Lung (tissue), 16 donors: Measurements from ENCODE around the gene SNW1. TPM values are rescaled to one million over a fixed set of nuclear protein-coding genes. Genes with fewer than 3 reads are reported as not detected.

Source experiments
- ATAC-seq: fragments of 200-7000 bp; cut with Tn5 transposase; one replicate; pipeline ENCODE4 v1.9.1; 2020; ENCODE audit warnings: moderate number of reproducible peaks; ENCODE audit not compliant: insufficient read depth, low FRiP score
- DNase-seq, 3 donors: peaks; one replicate each; pipeline ENCODE4 v3.0.0-alpha.2; 2013 to 2017
- H3K27ac ChIP-seq, 2 donors: one replicate each; pipeline ENCODE4 v1.5.1; 2013; ENCODE audit warnings: mild to moderate bottlenecking in 2 of 2, moderate library complexity in 2 of 2, control low read depth in 1 of 2, inconsistent platforms in 1 of 2, low read depth in 1 of 2, low read length in 1 of 2
- H3K27me3 ChIP-seq, 3 donors: one replicate each; pipeline ENCODE4 v1.5.1; 2013; ENCODE audit warnings: low read length in 2 of 3; ENCODE audit not compliant: control insufficient read depth in 3 of 3, insufficient read depth in 3 of 3
- H3K36me3 ChIP-seq, 4 donors: one replicate each; pipeline ENCODE4 v1.5.1; 2013; ENCODE audit warnings: low read length in 4 of 4, mild to moderate bottlenecking in 1 of 4, moderate library complexity in 1 of 4; ENCODE audit not compliant: control insufficient read depth in 4 of 4, insufficient read depth in 4 of 4
- H3K4me1 ChIP-seq, 5 donors: one replicate each; pipeline ENCODE4 v1.5.1; 2013; ENCODE audit warnings: low read length in 5 of 5, mild to moderate bottlenecking in 2 of 5, moderate library complexity in 1 of 5; ENCODE audit not compliant: control insufficient read depth in 5 of 5, insufficient read depth in 5 of 5
- H3K4me3 ChIP-seq: one replicate; pipeline ENCODE4 v1.5.1; 2013; ENCODE audit warnings: mild to moderate bottlenecking, control low read depth, moderate library complexity
- H3K9ac ChIP-seq, 2 donors: one replicate each; pipeline ENCODE4 v1.5.1; 2013; ENCODE audit warnings: low read length in 2 of 2, control low read depth in 1 of 2; ENCODE audit not compliant: insufficient read depth in 1 of 2
- H3K9me3 ChIP-seq, 4 donors: one replicate each; pipeline ENCODE4 v1.5.1; 2013; ENCODE audit warnings: low read length in 3 of 4, mild to moderate bottlenecking in 1 of 4, moderate library complexity in 1 of 4; ENCODE audit not compliant: control insufficient read depth in 4 of 4, insufficient read depth in 3 of 4
- CTCF ChIP-seq: IDR thresholded peaks from 2 replicates; pipeline ENCODE4 v1.5.1; 2012; ENCODE audit warnings: mild to moderate bottlenecking; ENCODE audit errors: control extremely low read depth, extremely low read depth
- WGBS, 2 donors: extraction: QIAGEN DNeasy Blood & Tissue Kit; methylation state at CpG; one replicate each; pipeline ENCODE4 v1.1.7; 2013; 5-methylcytosine and 5-hydroxymethylcytosine counted together
- long read RNA-seq, 5 donors: transcript quantifications; one replicate each; lab custom pipeline, GENCODE V29; 2026
- polyA plus RNA-seq, 2 donors: library from polyadenylated mRNA; stranded (reverse); fragments of 200-250 nt; gene quantifications; one replicate each; pipeline ENCODE4 v1.2.1, GENCODE V29; 2013
- total RNA-seq, 2 donors: library from RNA; depleted of rRNA in 1 of 2; stranded (reverse); fragments of >200 nt in 1 of 2; gene quantifications; one replicate each; pipeline ENCODE4 v1.2.1, GENCODE V29; 2014 to 2021
- donor health status: control.
- donor health status: control.
- donor health status: Bipolar disorder and iron deficiency.
- donor health status: healthy.
- donor health status: DM: yes; HTN: yes; CAD: no.

SNW1 gene
- total RNA-seq (10 to 100 TPM; 54.6 to 86.3 TPM), polyA plus RNA-seq (10 to 100 TPM; 23.9 to 41.1 TPM)
- long read RNA-seq, donor 1, transcript SNW1-205 (13 exons, 1,855 nt), result minor isoform, 5 of 22 reads
- long read RNA-seq, donor 1, transcript SNW1-201 (14 exons, 2,163 nt), result major isoform, 7 of 22 reads
- long read RNA-seq, donor 1, partial matches to known transcripts, result 9 of 22 reads
- long read RNA-seq, donor 1, other reads (novel, unspliced or antisense), result 0 of 22 reads
- long read RNA-seq, donor 2, transcript SNW1-201 (14 exons, 2,163 nt), result major isoform, 5 of 7 reads
- long read RNA-seq, donor 2, partial matches to known transcripts, result 0 of 7 reads
- long read RNA-seq, donor 2, other reads (novel, unspliced or antisense), result 0 of 7 reads
- long read RNA-seq, donor 3, partial matches to known transcripts, result 18 of 19 reads
- long read RNA-seq, donor 3, other reads (novel, unspliced or antisense), result 0 of 19 reads
- long read RNA-seq, donor 4, partial matches to known transcripts, result 0 of 6 reads
- long read RNA-seq, donor 4, other reads (novel, unspliced or antisense), result 0 of 6 reads
- long read RNA-seq, donor 5, transcript SNW1-201 (14 exons, 2,163 nt), result major isoform, 10 of 48 reads
- long read RNA-seq, donor 5, partial matches to known transcripts, result 35 of 48 reads
- long read RNA-seq, donor 5, other reads (novel, unspliced or antisense), result 0 of 48 reads

GRCh38 chr14:77760381-77761204 lies at the start of gene SNW1:
SNW1 (minus strand) TSS chr14:77761156; CDS start chr14:77761127, 29 bp downstream.
- peaks cover 0 to 16% (median 9%) of the 10 kb centered on the region in 5 donors for H3K4me1 ChIP-seq
- peaks cover 0 to 2% (median 0%) of the 10 kb centered on the region in 4 donors for H3K36me3 ChIP-seq
- ATAC-seq, result peak; percentile 97
- WGBS, 2 donors, result 0% methylated on average over 60 of the region's 60 CpGs
- H3K27me3 ChIP-seq, result no peaks in the 10 kb centered on the region
- peak within 1 kb of the TSS; percentile 100 for H3K4me3 ChIP-seq
- peak within 1 kb of the TSS; percentile 93 to 99 for H3K9ac ChIP-seq
- H3K27ac ChIP-seq, result peak within 1 kb of the TSS; percentile 83 to 100
- DNase-seq, result peak; percentile 94 to 98 (median 98)
- TF ChIP-seq CTCF, result no peak
- no peaks in the 10 kb centered on the region for H3K9me3 ChIP-seq

- ATAC-seq (no peak), DNase-seq (no peak)
- Histone ChIP-seq H3K4me3 (no peak overlapping the region), H3K9me3 (no peaks in the 10 kb centered on the region), H3K27ac (no peak overlapping the region), H3K27me3 (no peaks in the 10 kb centered on the region), H3K4me1 (no peaks in the 10 kb centered on the region), H3K36me3 (no peaks in the 10 kb centered on the region), H3K9ac (no peak overlapping the region)
- WGBS, 2 donors, result 100% methylated on average over 1 of the region's 1 CpG
- no peak for TF ChIP-seq CTCF
Measured at GRCh38 chr14:77809011-77809410, 48.1 kb upstream of the SNW1 start.

- no peak overlapping the region for H3K9ac ChIP-seq
- DNase-seq (no peak), ATAC-seq (no peak)
- H3K27ac ChIP-seq, result no peak overlapping the region
- H3K27me3 ChIP-seq, result no peaks in the 10 kb centered on the region
- no peaks in the 10 kb centered on the region for H3K36me3 ChIP-seq
- no peaks in the 10 kb centered on the region for H3K9me3 ChIP-seq
- no peak for TF ChIP-seq CTCF
- no peak overlapping the region for H3K4me3 ChIP-seq
- 95 to 97% methylated on average over 3 of the region's 3 CpGs for WGBS, 2 donors
- no peaks in the 10 kb centered on the region for H3K4me1 ChIP-seq
Measured at GRCh38 chr14:77808250-77808649, 47.3 kb upstream of the SNW1 start.
